Fibroblast of lung (primary cell): Measurements from ENCODE around the gene RNF113B. TPM values are rescaled to one million over a fixed set of nuclear protein-coding genes. Genes with fewer than 3 reads are reported as not detected.

Source experiments
- DNase-seq, 2 donors: peaks; one replicate each; pipeline versions ENCODE4 v3.0.0 to v3.0.0-alpha.2; 2010; ENCODE audit warnings: low read depth in 2 of 2
- H2AFZ ChIP-seq: 2 replicates; pipeline ENCODE4 v1.5.1; 2012; ENCODE audit warnings: low read length, control low read depth, inconsistent platforms
- H3K27ac ChIP-seq: 2 replicates; pipeline ENCODE4 v1.5.1; 2011; ENCODE audit warnings: low read length, control low read depth; ENCODE audit not compliant: insufficient read depth
- H3K27me3 ChIP-seq: 2 replicates; pipeline ENCODE4 v1.5.1; 2011; ENCODE audit warnings: mild to moderate bottlenecking, low read length; ENCODE audit not compliant: control insufficient read depth, insufficient read depth
- H3K36me3 ChIP-seq: 2 replicates; pipeline ENCODE4 v1.5.1; 2011; ENCODE audit warnings: low read length; ENCODE audit not compliant: control insufficient read depth, insufficient read depth
- H3K4me1 ChIP-seq: 2 replicates; pipeline ENCODE4 v1.5.1; 2011; ENCODE audit warnings: low read length; ENCODE audit not compliant: control insufficient read depth, insufficient read depth; ENCODE audit errors: extremely low read depth
- H3K4me2 ChIP-seq: 2 replicates; pipeline ENCODE4 v1.5.1; 2011; ENCODE audit warnings: low read length, control low read depth; ENCODE audit not compliant: insufficient read depth; ENCODE audit errors: extremely low read depth
- H3K4me3 ChIP-seq, 4 experiments: fragments of 200-600 bp in 1 of 4; sonication (generic) in 1 of 4; replicated peaks in 1 of 4; 2 replicates each; pipeline ENCODE4 v1.5.1; 2011 to 2016; ENCODE audit warnings: low read length in 4 of 4, low read depth in 3 of 4, mild to moderate bottlenecking in 3 of 4, control low read depth in 2 of 4, inconsistent platforms in 1 of 4, mixed read lengths in 1 of 4; ENCODE audit not compliant: insufficient read depth in 1 of 4; ENCODE audit errors: control extremely low read depth in 1 of 4
- H3K79me2 ChIP-seq: 2 replicates; pipeline ENCODE4 v1.5.1; 2012; ENCODE audit warnings: mild to moderate bottlenecking, low read length, inconsistent platforms; ENCODE audit not compliant: control insufficient read depth, insufficient read depth
- H3K9ac ChIP-seq: 2 replicates; pipeline ENCODE4 v1.5.1; 2011; ENCODE audit warnings: mild to moderate bottlenecking, low read length, control low read depth; ENCODE audit not compliant: insufficient read depth
- H3K9me3 ChIP-seq: 2 replicates; pipeline ENCODE4 v1.5.1; 2012; ENCODE audit warnings: low read depth, low read length; ENCODE audit not compliant: control insufficient read depth, insufficient read depth
- H4K20me1 ChIP-seq: 2 replicates; pipeline ENCODE4 v1.5.1; 2011; ENCODE audit warnings: low read length; ENCODE audit not compliant: control insufficient read depth, insufficient read depth; ENCODE audit errors: extremely low read depth
- CTCF ChIP-seq, 2 donors: IDR thresholded peaks in 1 of 2; conservative IDR thresholded peaks in 1 of 2; 1 replicate in 1 of 2; 2 replicates in 1 of 2; pipeline ENCODE4 v1.5.1; 2011 to 2012; ENCODE audit warnings: low read length in 2 of 2, control low read depth in 1 of 2, inconsistent platforms in 1 of 2, low read depth in 1 of 2, mild to moderate bottlenecking in 1 of 2
- EZH2 ChIP-seq: IDR thresholded peaks from 2 replicates; pipeline ENCODE4 v1.5.1; 2012; ENCODE audit warnings: low read length, control low read depth, mild to moderate bottlenecking; ENCODE audit errors: missing control alignments
- polyA plus RNA-seq, 2 donors: library from polyadenylated mRNA; depleted of rRNA in 1 of 2; stranded (reverse) in 1 of 2; unstranded in 1 of 2; fragments of >200 nt; gene quantifications; 2 replicates each; pipeline ENCODE4 v1.2.1, GENCODE V29; 2011 to 2012; ENCODE audit warnings: missing spikeins in 1 of 2
- total RNA-seq: library from RNA; depleted of rRNA; stranded (reverse); fragments of >200 nt; gene quantifications from 2 replicates; pipeline ENCODE4 v1.2.1, GENCODE V29; 2014

Gene RNF113B
- total and polyA plus RNA-seq, 2 donors (not counting 1 experiment from before 2014, with no cell fraction given) = not detected

DNA sequence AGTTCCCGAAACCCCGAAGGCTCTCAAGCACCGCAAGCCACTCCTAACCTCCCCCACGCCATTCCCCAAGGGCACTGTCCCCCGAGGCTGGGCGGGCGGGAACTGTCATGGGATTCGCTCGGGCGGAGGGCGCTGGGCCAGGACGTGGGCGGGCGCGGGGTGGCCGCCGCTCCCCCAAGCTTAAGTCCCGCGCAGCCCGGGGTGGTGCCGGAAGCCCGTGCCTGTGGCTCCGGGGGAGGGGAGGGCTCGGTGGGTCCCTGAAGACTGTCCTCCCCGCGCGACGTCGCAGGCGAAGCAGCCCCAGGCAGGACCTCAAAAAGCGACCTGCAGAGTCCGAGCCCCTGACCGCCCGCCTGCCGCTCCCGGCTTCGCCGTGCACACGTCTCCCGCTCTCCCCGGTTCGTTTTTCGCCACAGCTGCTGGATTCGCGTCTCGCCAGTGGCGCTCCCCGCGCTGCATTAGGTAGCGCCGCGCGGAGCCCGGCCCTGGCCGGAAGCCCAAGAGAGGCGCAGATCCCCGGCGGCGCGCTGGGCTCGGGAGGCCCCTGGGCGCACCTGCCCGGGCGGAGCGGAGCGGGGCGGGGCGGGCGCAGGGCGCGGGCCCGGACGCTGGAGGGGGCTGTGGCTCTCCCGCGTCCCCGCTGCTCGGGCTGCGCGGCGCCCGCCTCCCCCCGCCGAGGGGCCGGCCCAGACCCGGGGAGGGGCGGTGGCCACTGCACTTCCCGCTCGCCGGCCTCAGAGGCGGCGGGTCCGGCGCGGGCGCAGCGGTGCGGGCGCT is 34.5 kb downstream of the RNF113B start, which contains the start of gene FARP1:
TSS of gene FARP1 (plus strand) at position 715 of the 777 bp plus-strand sequence. CDS start 70,149 bp downstream, outside the sequence.
- Histone ChIP-seq H3K9me3 (no peaks in the 10 kb centered on the region), H3K79me2 (peaks cover 37% of the 10 kb centered on the region), H4K20me1 (no peaks in the 10 kb centered on the region), H3K9ac (peak within 1 kb of the TSS; percentile 89), H3K27me3 (no peaks in the 10 kb centered on the region), H3K27ac (peak within 1 kb of the TSS; percentile 85), H3K4me2 (peak within 1 kb of the TSS; percentile 99), H3K4me1 (peaks cover 18% of the 10 kb centered on the region), H3K36me3 (no peaks in the 10 kb centered on the region), H3K4me3 (peak within 1 kb of the TSS; percentile 66 to 95 (median 82)), H2AFZ (peak within 1 kb of the TSS; percentile 35)
- TF ChIP-seq EZH2 (no peak), CTCF (conservative IDR thresholded peaks at IDR 0.05 in 1 of 2, IDR thresholded peaks at IDR 0.05 in 1 of 2; ENCODE audit: low read depth in 1 of 2, low read length in 2 of 2) (no peak)
- peak; percentile 62 to 64 for DNase-seq

DNA sequence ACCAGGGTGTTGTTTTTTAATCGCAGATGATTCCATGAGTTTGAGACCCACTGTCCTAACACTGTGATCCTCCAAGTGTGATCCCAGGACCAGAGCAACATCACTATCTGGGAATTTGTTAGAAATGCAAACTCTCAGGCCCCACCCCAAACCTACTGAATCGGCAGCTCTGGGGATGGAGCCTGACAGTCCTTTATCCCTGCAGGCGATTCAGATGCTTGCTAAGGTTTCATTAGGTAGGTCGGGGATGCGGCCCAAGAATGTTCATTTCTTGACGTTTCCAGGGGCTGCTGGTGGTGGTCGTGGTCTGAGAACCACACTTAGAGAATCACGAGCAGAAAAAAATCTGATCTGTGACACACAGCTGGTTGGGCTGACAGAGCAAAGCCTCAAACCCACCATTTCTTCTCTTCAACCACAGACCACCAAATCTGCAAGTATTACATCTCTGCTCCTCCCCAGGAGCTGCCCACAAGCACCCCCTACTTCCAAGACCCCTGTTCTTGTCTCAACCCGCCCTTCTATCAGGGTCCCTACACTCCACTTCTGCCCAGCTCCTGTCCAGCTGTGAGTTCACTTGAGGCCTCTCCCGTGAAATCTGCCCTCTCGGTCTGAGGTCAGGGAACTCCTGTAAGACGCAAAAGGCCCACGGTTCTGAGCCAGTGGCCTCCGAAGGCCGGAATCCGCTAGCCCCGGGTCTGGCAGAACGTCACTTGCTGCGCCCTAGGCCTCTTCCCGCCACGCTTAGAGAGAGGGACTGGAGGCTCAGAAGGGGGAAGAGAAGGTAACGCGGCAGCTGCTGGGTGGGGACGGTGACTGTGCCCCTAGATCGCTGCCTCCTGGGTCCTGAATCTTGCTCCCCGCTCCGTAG is 35.3 kb downstream of the RNF113B start:
- Histone ChIP-seq H3K4me1 (peaks cover 13% of the 10 kb centered on the region), H3K27me3 (no peaks in the 10 kb centered on the region), H3K79me2 (peaks cover 29% of the 10 kb centered on the region), H3K36me3 (no peaks in the 10 kb centered on the region), H3K4me3 (peak overlapping the region in 1 of 4 experiments; percentile 63), H3K4me2 (no peak overlapping the region), H2AFZ (no peak overlapping the region), H3K9me3 (no peaks in the 10 kb centered on the region), H3K27ac (no peak overlapping the region), H4K20me1 (no peaks in the 10 kb centered on the region), H3K9ac (no peak overlapping the region)
- no peak for DNase-seq
- no peak for TF ChIP-seq CTCF (conservative IDR thresholded peaks at IDR 0.05 in 1 of 2, IDR thresholded peaks at IDR 0.05 in 1 of 2; ENCODE audit: low read depth in 1 of 2, low read length in 2 of 2)
- no peak for TF ChIP-seq EZH2

DNA sequence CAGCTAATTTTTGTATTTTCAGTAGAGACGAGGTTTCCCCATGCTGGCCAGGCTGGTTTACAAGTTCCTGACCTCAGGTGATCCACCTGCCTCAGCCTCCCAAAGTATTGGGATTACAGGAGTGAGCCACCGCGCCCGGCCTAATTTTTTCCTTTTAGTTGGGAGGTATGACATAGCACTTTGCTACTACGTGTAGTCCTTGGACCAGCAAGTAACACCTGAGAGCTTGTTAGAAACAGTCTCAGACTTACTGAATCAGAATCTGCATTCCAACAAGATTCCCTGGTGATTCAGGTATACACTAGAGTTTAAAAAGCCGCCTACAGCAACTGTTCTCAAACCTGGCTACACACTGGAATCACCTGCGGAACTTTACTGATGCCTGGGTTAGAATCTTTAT is 36.0 kb downstream of the RNF113B start:
- no peak overlapping the region for H3K4me2 ChIP-seq
- no peak overlapping the region for H3K9ac ChIP-seq
- peaks cover 8% of the 10 kb centered on the region for H3K4me1 ChIP-seq
- peaks cover 23% of the 10 kb centered on the region for H3K79me2 ChIP-seq
- DNase-seq = no peak
- no peak for TF ChIP-seq CTCF (conservative IDR thresholded peaks at IDR 0.05 in 1 of 2, IDR thresholded peaks at IDR 0.05 in 1 of 2; ENCODE audit: low read depth in 1 of 2, low read length in 2 of 2)
- TF ChIP-seq EZH2 = no peak
- no peaks in the 10 kb centered on the region for H3K27me3 ChIP-seq
- H3K27ac ChIP-seq = no peak overlapping the region
- H2AFZ ChIP-seq = no peak overlapping the region
- no peak overlapping the region for H3K4me3 ChIP-seq
- H3K9me3 ChIP-seq = no peaks in the 10 kb centered on the region
- H4K20me1 ChIP-seq = no peaks in the 10 kb centered on the region
- no peaks in the 10 kb centered on the region for H3K36me3 ChIP-seq
